HG03066 (cell line): Measurements from ENCODE around the gene SLC25A10.

ENCODE experiments used
- ATAC-seq: cut with Tn5 transposase; IDR thresholded peaks from one replicate; pipeline ENCODE4 v1.9.1; 2021; ENCODE audit warnings: low read depth; ENCODE audit not compliant: unreplicated experiment

SLC25A10 gene

DNA sequence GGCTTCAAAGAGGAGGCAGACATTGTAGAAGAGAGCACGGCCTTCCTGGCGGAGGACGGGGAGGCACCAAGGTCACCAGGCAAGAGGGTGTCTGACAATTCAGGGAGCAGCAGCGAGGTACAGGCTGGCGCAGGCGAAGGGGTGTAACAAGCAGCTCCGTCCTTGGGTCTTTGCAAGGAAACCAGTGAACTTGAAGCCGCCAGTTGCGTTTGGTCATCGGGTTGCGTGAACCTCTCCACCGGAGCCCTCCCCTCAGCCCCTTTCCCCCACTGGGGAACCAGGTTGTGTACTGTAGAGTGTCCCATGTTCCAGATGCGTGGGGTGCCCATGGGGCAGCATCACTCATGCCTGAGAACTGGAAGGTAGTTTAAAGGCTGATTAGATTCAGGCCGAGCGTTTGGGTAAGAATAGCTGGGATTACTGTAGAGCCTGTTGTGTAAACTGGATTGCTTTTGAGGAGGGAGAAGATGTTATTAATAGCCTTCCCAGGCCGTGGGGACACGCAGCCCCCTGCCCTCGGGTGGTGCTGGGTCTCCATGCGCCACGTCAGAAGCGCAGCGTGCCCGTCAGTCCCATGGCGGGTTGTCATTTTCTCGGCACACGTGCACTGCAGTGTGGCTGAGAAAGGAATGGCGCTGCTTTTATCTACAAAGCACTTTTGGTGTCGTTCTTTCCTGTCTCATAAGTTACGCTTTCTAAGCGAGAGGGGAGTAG lies 6.4 kb upstream of the SLC25A10 start:
- ATAC-seq: no peak

DNA sequence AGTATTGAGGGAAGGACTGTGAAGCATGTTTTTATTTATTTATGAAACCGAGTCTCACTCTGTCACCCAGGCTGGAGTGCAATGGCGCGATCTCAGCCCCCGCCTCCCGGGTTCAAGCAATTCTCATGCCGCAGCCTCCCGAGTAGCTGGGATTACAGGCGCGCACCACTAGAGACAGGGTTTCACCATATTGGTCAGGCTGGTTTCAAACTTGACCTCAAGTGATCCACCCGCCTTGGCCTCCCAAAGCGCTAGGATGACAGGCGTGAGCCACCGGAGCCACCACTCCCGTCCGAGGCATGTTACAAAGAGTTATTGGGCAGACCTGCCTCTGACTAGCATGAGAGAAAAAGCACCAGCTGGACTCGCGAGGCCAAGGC lies 5.9 kb upstream of the SLC25A10 start:
- ATAC-seq: no peak

DNA sequence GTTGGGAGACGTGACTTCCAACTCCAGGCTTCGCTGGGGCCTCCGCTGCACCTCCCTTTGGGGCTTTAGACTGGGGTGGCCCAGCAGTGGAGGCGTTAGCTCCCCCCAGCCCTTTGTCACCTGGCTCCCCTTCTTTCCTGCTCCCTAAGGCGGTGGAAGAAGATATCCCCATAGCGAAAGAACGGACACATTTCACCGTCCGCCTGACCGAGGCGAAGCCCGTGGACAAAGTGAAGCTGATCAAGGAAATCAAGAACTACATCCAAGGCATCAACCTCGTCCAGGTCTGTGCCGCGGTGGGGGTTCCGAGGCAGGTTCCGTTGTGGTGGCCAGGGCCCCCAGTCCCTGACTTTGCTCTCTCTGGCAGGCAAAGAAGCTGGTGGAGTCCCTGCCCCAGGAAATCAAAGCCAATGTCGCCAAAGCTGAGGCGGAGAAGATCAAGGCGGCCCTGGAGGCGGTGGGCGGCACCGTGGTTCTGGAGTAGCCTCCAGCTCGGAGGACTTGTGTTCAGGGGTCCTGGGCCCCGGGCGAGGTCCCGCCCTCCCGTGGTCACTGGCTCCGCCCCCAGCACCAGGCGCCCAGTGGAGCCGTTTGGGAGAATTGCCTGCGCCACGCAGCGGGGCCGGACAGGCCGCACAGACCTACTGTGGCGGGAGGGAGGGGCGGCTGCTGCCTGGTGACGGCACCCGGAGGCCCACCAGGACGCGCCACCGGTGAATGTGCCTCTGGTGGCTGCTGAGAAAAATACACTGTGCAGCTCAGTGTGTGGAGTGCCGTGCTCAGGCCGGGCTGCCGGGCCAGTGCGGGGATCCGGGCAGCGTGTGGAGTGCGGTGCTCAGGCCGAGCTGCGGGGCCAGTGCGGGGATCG lies 5.1 kb upstream of the SLC25A10 start:
- ATAC-seq: no peak

DNA sequence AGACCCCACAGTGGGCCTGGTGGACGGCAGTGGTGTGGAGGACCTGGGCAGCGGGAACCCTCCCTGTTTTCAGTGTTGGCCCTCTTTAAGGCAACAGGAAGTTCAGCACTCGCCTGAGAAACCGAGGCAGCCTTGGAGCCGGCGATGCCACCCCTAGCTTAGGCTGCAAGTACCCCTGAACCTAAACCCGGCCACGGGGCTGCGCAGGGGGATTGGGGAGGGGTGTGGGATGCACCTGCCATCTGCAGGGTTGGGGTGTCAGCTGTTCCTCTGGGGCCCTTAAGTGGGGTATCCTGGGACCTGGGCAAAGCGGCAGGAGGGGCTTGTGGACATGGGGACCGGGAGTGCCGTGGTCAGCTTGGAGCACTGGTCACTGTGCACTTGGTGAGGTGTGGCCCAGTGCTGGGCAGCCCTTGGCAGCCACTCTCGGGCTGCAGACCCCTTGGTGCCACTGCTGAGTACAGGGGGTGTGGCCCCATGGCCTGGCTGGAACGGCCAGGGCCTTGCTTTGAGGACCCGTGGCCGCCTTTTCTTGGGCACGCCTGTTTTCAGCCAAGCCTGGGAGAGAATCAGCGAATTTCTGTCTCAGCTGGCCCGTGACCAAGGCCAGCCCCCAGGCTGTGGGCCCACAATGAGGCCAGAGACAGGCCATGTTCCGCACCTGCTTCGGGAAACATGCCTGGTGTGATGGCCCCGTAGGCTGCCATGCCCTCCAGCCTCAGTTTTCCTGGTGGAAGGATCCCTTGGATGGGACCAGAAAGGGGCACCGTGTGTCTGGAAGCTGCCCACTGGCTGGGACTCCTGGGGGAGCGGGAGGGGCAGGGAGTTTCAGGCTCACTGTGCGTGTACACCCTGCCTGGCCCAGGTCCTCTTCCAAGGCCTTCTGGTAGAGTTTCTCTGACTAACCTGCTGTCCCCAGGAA lies 4.1 kb upstream of the SLC25A10 start:
- ATAC-seq: no peak

DNA sequence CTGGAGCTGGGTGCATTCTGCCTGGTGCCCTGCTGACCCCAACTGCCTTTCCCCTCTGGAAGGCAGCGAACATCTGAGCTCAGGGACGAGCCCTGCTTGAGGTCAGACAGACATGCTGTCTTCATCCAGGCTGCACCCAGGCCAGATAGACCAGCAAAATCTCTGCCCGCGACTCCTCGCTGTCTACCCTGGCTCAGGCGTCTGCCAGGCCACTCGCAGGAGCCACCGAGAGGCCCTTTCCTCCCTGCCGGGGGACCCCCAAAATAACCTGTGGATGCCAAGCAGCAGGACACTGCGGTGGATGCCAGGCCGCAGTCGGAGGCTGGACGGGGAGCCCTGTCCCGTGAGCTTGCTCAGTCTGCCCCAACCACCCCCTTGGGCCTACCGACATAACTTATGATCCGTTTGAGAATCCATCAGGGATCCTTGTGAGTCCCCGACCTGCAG lies 3.3 kb upstream of the SLC25A10 start:
- ATAC-seq: no peak

DNA sequence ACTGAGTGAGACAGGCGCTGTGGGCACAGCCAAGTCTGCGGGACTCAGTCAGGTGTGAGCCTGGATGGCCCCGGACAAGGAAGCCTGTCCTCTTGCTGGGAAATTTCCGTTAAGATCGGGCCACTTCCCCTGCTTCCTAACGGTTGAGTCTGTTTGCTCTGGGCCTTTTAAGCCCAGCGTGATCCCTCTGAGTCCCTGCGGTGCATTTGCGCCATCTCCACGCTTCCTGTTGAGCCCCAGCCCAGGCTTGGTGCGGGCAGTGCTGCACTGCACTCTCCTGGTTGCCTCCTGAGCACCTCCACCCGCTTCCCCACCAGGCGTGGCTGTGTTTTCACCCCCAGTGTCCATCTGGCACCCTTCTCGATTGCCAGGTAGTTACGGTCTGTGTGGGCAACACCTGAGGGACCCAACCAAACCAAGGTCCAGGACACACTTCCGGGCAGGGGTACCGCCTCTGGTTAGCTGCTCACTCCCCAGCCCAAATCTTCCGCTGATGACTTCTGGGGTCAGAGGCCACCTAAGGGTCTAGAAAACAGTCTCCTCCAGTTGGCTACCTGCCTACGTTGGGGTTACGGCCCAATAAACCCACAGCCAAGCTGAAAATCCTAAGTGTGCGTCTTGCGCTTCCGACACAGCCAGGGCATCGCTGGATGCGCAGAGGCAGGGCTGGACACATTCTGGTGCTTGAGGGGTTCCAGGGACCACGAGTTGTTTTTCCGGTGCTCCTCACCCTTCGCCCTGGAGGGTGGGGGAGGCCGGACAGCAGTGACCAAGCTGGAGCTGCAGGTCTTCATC lies 1.4 kb upstream of the SLC25A10 start:
- no peak for ATAC-seq

DNA sequence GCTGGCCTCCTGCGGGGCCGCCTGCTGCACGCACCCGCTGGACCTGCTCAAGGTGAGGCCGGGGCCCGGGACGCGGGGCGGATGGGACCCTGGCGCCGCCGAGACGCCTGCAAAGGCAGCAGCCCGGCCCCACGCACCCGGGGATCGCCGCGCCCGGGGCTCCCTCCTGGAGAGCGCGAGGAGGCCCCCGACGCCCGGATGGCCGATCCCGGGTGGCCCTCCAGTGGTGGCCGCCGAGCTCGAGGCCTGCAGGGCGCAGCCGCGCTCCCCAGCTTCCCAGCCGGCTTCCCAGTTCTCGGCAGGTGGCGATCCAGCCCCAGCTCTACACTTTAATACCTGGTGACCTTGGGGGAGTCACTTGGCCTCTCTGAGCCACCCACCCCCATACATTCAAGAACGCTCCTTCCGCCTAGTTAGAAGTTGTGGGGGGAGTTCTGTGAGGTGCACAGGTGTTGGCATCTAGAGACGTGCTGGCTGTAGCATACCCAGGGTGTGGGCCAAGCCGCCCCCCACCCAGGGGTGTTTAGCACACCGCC lies 452 bp downstream of the SLC25A10 start:
- no peak for ATAC-seq

DNA sequence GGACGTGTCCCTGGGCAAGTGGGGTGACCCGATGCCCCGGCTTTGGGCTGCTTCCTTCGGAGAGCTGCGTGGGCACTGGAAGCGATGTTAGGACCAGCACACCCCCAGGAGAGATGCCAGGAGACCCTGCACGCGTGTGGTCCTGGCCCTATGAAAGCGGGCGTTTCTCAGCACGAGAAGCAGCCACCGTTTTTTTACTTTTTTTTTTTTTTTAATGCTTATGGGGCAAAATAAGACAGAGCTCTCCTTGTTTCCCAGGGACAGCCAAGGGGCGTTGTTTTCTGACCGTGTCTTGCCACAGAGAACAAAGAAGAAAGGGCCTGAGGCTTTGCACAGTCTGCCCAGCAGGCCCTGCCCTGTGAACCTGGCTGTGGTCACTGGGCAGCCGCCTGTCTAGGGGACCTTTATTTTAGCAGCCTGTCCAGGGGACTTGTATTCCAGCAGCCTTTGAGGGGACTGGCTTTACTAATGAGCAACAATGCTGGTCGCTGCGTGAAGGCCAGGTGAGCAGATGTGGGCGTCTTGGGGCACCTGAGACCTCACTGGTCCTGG lies 996 bp downstream of the SLC25A10 start:
- ATAC-seq: no peak

DNA sequence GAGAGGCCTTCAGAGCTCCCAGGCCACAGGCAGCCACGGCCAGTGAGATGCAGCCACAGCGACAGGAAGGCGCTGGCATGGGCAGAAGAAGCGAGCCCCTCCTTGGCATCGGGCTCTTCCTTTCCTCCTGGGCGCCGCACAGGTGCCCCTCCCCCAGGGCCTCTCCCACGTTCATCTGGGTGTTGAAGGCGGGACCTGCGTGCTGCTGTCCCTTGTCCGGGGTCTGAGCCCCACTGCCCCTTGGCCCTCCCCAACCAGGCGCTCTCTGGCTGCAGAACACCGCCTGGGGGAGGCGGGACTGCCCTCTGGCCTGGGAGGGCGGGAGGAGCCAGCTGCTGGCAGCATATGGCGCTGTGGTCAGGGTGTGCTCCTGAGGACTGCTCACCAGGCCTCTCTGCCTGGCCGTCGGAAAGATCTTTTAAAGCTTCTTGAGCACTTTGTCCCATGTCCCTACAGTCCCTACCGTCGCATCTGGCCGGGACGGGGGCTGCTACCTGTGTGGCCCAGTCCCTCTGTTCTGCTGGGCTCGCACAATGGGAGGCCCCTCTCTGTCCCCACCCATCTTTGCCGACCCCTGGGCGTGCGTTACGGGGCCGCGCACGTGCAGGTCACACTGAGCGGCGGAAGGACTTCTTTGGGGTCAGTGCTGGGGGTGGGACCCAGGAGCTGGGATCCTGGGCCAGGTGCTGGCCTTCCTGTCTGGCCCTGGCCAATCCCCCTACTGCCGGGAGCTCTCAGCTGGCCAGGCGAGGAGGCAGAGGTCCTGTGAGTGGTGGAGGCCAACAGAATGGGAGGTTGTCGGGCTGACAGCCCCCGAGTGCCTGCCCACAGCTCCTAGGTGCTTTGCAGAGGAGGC lies 1.7 kb downstream of the SLC25A10 start:
- no peak for ATAC-seq

DNA sequence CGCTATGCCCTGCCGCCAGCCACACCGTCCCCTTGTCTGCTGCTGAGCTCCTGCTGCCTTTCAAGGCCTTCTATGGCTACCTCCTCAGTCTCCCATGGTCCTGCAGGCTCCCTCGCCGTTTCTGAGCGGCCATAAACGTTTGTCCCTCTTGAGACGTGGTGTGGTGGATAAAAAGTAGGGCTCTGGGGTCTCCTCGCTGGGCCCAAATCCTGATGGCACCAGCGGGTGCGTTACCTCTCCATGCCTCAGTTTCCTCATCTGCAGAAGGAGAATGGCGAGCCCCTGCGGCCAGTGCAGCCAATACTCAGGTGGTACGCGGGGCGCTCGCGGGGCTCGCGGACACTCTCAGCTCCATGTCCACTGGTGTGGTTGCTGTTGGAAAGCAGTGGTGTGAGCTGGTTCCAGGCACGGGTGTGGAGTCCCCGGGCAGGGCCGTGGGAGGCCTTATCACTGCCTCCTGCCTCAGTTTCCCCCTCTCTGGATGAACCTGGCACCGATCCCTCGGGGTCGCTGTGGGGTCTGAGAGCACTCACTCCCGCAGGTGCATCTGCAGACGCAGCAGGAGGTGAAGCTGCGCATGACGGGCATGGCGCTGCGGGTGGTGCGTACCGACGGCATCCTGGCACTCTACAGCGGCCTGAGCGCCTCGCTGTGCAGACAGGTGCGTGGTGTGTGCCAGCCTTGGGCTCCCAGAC lies 2.5 kb downstream of the SLC25A10 start:
- ATAC-seq: no peak

DNA sequence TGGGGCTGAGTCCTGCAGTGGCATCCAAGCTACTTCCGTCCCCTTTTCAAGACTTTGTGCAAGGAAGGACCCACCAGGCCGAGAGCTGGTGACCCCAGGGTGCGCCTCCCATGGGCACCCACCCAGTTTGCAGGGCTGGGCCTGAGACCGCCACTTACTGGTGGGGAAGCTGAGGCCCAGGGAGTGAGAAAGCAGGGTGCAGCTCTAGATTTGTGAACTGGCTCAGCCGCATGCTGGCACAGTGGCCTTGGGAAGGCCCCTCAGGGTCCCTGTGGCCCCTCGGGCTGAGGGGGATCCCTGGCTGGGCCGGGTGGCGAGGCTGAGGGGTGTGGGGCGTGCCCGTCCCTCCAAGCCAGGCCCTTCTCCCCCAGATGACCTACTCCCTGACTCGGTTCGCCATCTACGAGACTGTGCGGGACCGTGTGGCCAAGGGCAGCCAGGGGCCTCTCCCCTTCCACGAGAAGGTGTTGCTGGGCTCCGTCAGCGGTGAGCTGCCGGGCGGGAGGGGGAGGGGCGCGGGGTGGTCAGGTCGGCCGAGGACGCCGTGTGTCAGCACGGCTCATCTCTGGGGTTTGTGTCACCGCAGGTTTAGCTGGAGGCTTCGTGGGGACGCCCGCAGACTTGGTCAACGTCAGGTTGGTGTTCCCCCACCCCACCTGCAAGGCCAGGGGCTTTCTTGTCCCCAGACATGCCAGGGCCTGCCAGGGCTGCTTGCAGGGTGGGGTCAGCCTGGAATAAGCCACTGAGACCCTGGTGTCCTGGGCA lies 3.2 kb downstream of the SLC25A10 start:
- ATAC-seq: no peak

DNA sequence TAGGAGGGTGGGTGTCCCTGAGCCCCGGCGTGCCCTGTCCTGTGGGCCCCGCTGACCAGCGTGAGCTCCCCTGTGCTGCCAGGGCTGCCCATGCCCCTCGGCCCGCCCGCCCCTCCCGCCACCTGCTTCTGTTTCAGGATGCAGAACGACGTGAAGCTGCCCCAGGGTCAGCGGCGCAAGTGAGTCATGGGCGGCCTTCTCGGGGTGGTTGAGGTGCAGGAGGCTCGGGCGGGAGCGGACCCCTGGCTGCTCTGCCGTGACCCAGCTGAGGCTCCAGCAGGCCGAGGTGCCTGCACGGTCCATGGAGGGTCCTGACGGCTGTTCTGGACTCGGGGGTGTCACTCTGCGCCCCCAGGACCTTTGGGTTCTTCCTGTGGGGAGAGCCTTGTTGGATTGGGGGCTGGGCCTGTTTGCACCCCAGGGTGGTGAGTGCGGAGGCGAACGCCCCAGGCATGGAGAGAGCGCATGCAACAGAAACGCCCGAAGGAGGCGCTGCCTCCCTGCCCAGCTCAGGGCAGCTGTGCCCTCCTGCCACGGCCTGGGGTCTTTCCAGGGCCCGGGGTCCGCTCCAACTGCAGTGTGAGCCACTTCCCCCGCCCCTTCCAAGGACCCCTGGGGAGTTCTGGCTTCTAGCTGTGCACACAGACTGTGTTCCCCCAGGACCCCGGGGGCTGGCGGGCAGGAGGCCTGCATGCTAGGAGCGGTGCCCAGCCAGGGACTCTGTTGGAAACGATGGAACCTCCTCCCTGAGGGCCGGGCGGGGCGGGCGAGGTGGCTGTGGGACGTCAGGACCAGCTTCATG lies 4.0 kb downstream of the SLC25A10 start:
- ATAC-seq: no peak

DNA sequence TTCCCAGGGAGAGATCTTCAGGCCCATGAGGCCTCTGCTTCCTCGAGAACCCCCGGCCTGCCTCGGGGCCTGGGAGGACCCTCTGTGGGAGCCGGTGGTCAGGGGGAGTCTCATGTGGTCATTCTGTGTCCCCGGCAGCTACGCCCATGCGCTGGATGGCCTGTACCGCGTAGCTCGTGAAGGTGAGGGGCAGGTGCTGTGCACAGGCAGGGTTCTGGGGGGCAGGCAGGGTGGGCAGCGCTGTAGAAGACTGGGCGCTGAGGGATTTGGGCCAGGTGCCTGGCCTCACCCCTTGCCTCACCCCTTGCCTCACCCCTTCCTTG lies 4.6 kb downstream of the SLC25A10 start:
- ATAC-seq: no peak

DNA sequence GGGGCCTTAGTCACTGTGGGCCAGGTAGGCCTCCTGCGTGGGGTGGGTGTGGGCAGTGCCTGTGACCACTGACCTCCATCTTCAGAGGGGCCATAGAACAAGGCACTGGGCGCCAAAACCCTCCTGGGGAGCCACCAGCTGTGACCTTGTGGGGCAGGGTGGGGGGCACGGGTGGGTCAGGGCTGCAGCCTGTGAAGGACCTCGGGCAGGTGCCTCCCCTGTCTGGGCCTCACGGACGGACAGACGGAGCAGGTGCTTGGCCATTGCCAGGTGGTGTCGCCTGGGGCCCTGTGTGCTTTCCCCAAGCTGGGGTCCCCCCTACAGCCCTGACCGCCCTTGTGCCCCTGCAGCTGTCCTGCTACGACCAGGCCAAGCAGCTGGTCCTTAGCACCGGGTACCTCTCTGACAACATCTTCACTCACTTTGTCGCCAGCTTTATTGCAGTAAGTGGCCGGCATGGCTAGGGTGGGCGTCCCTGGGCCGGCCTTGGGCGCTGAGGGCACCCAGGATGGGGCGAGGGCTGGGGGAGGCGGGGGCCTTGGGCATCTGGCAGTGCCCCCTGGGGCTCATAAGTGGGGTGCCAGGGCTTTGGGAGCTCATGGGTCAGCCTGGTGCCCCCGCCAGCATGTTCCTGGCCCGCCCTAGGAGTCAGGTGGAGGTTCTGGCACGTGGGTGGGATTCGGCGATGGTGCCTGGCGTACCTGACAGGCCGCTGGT lies 5.1 kb downstream of the SLC25A10 start:
- no peak for ATAC-seq

DNA sequence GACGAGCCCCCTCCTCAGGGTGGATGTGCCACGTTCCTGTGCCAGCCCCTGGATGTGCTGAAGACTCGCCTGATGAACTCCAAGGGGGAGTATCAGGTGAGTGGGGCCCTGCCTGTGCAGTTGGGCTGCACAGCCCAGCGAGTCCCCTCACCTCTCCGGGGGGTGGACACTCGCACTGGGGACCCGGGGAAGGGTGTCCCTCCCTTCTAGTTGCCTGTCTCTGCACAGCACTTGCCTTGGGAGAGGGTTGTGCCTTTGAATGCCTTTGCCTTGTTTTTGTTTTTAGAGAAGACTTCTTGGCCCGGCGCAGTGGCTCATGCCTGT lies 5.6 kb downstream of the SLC25A10 start:
- no peak for ATAC-seq
